Measurements from ENCODE around the gene TCF15. TPM values are rescaled to one million over a fixed set of nuclear protein-coding genes. Genes with fewer than 3 reads are reported as not detected.
A peak's percentile ranks its signal among the peaks of the same experiment; 100 is the strongest.

TCF15 gene
- total RNA-seq, 1 donor from 2014 or later: 11.8 TPM

DNA sequence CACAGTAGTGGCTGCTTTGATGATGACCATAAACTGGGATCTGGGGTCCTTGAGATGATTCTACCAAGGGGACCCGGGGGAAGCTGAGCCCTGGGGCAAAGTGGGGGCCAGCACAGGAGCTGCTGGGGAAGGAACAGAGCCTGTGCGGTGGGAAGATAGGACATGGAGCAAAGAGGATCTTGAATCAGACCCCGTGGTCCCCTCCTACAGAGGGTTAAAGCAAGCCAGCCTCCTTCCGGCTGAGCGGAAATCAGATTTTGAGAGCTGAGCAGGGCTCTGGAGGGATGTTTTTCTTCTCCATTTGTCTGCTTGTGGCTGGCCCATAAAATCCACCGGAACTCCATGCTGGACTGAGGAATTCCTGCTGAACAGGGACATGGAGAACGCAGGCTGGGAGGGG, 10.1 kb upstream of the TCF15 start:
- DNase-seq: no peak
- intact Hi-C loops (cut with micrococcal nuclease): no loop called here
- no peak for ATAC-seq

DNA sequence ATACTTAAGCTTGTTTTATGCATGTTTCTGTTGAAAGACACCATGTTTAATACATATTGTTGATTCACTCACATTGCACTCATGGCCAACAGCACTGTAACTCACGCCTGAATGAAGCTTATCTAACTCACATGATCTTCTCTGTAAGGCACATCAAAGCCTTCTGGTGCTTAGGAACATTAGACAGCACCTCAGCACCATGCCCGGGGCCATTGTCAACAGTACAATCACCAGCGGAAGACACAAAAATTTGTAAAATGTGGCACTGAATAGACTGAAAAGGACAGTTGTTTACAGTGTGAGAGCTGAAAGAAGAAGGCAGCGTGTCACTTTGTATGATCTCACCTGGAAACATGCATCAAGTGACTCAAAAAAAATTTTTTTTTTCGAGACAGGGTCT, 8.9 kb upstream of the TCF15 start:
- peak; percentile 28 for ATAC-seq
- intact Hi-C loops (cut with micrococcal nuclease): no loop called here
- DNase-seq: no peak

- intact Hi-C loops (cut with micrococcal nuclease): no loop called here
- no peak for ATAC-seq
Measured at GRCh38 chr20:617934-618690, 8.0 kb upstream of the TCF15 start.

DNA sequence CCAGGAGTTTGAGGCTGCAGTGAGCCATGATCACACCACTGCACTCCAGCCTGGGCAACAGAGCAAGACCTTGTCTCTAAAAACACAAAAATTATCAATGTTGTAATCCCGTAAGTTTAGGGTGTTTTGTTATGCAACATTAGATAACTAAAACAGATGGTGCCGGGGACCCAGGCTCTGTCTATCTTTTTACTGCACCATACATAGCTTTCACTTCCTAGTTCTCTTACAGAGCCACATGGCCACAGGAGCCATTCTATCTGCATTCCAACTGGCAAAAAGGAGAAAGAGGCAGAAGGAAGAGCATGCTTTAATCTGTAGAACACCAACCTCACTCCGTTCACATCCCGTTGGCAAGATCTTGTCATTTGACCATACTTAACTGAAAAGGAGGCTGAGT, 5.4 kb upstream of the TCF15 start:
- DNase-seq (no peak), ATAC-seq (no peak)
- intact Hi-C loops (cut with micrococcal nuclease): no loop called here

More at GRCh38 chr20:617934-618690, 8.0 kb upstream of the TCF15 start:
- DNase-seq: no peak

DNA sequence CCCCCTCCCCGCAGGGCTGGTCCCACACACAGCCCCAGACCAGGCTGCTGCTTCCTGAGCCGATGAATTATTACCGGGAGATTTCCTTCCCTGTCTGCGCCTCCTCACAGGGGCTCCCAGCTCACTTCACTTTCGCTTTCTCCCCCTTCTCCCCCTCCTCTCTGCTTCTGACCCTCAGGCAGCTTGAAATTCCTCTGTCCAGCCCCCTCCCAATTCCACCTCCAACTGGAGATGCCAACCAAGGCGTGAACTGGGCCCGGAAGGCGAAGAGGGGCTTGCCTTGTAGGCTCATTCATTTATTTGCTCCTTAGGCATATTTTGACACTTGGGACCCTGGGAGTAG, 1.7 kb upstream of the TCF15 start:
- DNase-seq (no peak), ATAC-seq (no peak)
- intact Hi-C loops (cut with micrococcal nuclease): no loop called here

GRCh38 chr20:611047-611842, 1.1 kb upstream of the TCF15 start:
- DNase-seq: no peak
- ATAC-seq: no peak
- intact Hi-C loops (cut with micrococcal nuclease): no loop called here

- intact Hi-C loops (cut with micrococcal nuclease): no loop called here
- no peak for ATAC-seq
- peak; percentile 39 for DNase-seq
Measured at GRCh38 chr20:609371-609964, 641 bp downstream of the TCF15 start.

DNA sequence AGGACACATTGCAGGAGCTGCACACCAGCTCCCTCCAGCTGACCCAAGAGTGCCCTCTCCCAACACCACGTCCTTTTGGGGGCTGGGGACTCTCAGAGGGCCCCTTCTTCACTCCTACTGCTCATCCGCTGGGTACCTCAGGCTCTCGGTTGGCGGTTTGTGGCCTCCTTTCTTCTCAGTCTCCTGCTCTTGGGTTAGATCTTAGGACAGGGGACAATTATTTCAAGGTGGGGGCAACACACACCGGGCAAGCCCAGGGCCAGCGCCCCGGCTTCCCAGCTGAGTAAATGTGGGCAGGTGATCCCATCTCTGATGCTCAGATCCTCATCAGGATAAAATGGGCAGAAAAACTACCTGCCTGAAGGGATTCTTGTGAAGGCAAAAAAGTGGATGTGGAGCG, 1.1 kb downstream of the TCF15 start:
- intact Hi-C loops (cut with micrococcal nuclease): no loop called here
- DNase-seq (no peak), ATAC-seq (no peak)

GRCh38 chr20:607476-607875, 2.6 kb downstream of the TCF15 start:
- peak; percentile 53 for DNase-seq
- intact Hi-C loops (cut with micrococcal nuclease): no loop called here
- ATAC-seq: no peak

- ATAC-seq: no peak
- no peak for DNase-seq
- intact Hi-C loops (cut with micrococcal nuclease): no loop called here
Measured at GRCh38 chr20:605237-605636, 4.9 kb downstream of the TCF15 start.

- intact Hi-C loops (cut with micrococcal nuclease): no loop called here
- peak; percentile 64 for DNase-seq
- peak; percentile 54 for ATAC-seq
Measured at GRCh38 chr20:603116-603640, 6.9 kb downstream of the TCF15 start.

DNA sequence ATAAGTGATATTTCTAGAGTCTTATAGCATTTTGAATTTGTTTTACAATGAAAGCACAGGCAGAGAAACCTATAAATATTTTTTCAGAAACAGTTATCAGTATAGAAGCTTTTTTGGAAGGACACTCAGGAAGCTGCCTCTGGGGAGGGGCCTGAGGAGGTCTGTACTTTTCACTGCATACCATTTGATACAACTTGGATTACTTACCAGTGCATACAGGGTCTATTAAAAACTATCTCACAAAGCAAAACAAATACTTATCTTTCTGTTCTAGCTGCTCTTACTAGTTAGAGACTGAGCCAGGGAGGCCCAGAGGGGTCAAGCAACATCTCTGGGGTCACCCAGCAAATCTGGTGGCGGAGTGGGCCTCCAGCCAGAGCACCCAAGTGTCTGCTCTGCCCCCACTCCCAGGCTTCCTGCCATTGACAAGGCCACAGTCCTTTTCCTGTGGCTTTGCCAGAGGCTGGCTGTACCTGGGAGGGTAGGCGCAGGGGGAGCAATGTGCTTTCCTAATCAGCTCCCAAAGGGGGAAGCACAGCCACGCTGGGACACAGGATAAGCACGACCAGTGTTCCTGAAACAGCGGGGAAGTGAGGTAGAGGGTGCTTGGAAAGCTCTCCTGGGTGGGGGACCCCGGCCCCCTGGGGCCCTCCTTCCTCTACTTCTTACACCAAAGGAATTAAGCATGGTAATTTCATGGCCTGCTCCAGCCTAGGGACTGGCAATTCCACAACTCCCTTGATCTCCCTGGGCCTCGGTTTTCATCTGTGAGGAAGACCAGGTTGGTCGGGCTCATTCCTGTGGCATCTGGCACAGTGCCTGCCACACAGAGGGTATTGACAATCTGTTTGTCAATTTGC, 7.8 kb downstream of the TCF15 start:
- DNase-seq: peak; percentile 83
- intact Hi-C loops (cut with micrococcal nuclease): no loop called here
- ATAC-seq: peak; percentile 81

DNA sequence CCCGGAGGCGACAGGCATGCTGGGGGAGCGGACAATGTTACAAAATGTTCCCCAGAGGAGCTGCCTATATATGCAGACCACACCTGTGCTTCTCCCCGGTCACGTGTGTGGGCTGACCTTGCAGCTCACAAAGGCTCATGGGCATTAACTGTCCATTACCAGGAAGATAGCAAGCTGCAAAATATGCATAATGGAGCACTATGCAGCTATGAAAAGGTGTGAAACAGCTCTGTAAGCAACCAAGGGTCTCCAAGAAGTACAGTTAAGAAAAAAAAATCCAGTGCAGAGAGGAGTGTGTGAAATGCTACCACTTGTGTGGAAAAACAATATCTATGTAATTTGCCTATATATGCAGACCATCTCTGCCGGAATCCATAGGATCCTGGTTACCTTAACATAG, 9.4 kb downstream of the TCF15 start:
- DNase-seq (no peak), ATAC-seq (no peak)
- intact Hi-C loops (cut with micrococcal nuclease): no loop called here

- DNase-seq (no peak), ATAC-seq (no peak)
- intact Hi-C loops (cut with micrococcal nuclease): no loop called here
Measured at GRCh38 chr20:600141-600540, 10.0 kb downstream of the TCF15 start.

GRCh38 chr20:598133-598850, 11.8 kb downstream of the TCF15 start:
- intact Hi-C loops (cut with micrococcal nuclease): no loop called here
- ATAC-seq (no peak), DNase-seq (peak; percentile 52)

DNA sequence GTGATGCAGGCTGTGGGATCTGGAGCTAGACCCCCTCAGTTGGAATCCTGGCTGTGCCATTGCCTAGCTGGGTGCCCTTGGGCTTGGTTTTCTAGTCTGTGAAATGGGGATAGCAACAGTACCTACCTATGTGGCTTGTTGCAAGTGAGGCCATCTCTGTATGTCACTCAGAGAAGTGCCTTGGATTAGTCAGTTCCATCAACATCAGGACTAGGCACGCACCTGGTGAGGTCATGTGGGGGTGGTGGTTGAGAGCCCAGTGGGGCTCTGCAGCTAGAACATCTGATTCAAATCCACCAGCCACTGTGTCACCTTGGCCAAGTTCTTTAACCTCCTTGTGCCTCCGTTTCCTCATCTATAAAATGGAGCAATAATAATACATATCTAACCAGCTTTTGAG, 12.5 kb downstream of the TCF15 start:
- intact Hi-C loops (cut with micrococcal nuclease): no loop called here
- DNase-seq (no peak), ATAC-seq (no peak)

DNA sequence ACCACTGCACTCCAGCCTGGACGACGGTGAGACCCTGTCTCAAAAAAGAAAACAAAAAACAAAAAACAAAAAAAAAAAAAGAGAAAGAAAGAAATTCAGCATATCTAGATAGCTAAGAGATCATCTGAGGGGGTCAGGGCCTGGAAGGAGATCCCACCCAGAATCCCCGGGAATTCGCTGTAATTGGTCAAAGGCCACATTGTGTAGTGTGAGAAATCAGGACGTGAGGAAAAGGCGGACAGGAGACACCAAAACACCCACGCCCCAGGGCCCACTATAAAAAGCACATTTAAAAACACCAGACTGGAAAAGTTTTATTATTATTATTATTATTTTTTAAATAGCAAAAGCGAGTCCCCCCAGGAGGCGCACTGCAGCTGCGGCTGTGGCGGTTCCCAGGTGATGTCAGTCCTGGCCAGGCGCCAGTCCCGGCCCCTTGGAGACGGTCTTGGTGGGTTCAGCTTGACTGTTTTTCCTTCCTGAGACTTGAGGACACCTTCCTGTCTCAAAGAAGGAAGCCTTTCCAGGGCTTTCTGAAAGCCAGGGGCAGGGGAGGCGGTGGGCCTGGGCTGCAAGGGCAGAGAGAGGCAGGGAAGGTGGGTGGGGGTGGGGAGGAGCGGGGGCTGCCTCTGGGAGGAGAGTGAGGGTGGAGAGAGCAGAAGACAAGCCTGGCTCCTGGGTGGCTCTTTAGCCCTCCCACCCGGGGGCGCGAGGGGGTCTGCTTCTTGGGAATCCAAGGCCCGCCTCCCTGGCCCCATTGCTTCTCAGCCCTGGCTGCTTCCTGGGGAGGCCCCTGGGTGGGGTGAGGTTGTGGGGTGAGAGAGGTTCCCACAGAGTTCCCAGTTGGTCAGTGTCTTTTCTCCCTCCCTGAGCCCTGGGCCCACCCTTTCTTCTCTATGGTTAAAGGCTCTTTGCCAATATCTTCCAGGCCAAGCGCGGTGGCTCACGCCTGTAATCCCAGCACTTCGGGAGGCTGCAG, 14.5 kb downstream of the TCF15 start:
- DNase-seq (peak; percentile 87), ATAC-seq (peak; percentile 74)
- intact Hi-C loops (cut with micrococcal nuclease): no loop called here

DNA sequence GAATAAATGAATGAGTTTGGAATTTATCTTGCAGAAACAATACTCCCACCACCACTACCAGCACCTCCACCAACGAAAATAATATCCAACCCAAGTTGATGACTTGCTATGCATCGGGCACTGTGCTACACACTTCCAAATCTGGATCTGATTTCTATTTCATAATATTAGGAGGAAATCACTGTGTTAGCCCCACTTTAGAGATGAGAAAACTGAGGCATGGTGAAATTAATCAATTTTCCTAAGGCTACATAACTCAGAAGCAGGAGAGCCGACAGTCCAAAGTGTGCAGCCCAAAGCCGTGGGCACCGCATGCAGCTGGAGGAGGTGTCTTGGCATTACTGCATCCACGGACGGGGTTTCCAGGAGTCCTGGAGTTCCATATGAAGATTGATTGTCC, 17.6 kb downstream of the TCF15 start:
- intact Hi-C loops (cut with micrococcal nuclease): no loop called here
- DNase-seq (no peak), ATAC-seq (no peak)
